ENCODE results near the gene KLHL26.

KLHL26 gene

DNA sequence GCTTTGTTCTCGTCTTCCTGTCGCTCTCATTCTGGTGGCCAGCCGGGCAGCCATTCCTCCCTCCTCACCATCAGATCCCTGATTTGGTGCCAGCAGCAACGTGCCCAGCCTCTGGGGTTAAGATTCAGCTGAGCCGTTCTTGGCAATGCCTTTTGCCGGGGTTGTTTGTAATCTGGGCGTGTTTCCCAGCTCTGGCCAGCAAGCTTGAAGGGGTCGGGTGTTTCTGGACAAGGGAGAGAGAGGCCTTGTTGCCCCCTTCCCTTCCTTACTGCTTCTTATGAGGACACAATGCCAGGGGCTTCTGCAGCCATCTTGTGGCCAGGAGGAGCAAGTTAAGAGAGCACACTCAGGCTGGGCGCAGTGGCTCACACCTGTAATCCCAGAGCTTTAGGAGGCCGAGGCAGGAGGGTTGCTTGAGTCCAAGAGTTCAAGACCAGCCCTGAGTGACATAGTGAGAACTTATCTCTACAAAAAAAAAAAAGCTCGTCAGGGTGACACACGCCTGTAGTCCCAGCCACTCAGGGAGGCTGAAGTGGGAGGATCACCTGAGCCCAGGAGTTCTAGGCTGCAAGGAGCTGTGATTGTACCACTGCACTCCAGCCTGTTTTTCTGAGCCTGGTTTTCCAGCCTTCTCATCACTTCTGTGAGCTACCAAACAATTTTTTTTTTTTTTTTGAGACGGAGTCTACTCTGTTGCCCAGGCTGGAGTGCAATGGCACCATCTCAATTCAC, 35.9 kb downstream of the KLHL26 start:
- Histone ChIP-seq H3K9ac (ENCODE audit: low read length) (no peak overlapping the region), H2AFZ (ENCODE audit: low read length) (no peak overlapping the region), H4K20me1 (ENCODE audit: insufficient read depth, low read length) (no peaks in the 10 kb centered on the region), H3K79me2 (ENCODE audit: low read length) (no peaks in the 10 kb centered on the region), H3K4me2 (ENCODE audit: low read depth, low read length) (no peak overlapping the region), H3K9me2 (replicated peaks; ENCODE audit: insufficient read depth, low read length) (no peaks in the 10 kb centered on the region), H3K27me3 (replicated peaks; ENCODE audit: insufficient read depth, low read length) (no peaks in the 10 kb centered on the region), H3F3A (ENCODE audit: insufficient read depth, low read length) (no peaks in the 10 kb centered on the region), H3K27ac (ENCODE audit: low read length) (no peak overlapping the region), H3K36me3 (replicated peaks; ENCODE audit: insufficient read depth, low read length) (no peaks in the 10 kb centered on the region; the same call in 1 of the 2 replicates), H3K9me3 (replicated peaks; ENCODE audit: insufficient read depth, low read length) (no peaks in the 10 kb centered on the region), H3K4me3 (ENCODE audit: low read length) (no peak overlapping the region), H3K4me1 (ENCODE audit: low read length) (no peaks in the 10 kb centered on the region)
- TF ChIP-seq EZH2phosphoT487 (IDR thresholded peaks at IDR 0.05; ENCODE audit: low read length) (no peak), EZH2 (optimal IDR thresholded peaks at IDR 0.05; ENCODE audit: low read depth, low read length) (no peak)
- TF ChIP-seq, protein P1, sequence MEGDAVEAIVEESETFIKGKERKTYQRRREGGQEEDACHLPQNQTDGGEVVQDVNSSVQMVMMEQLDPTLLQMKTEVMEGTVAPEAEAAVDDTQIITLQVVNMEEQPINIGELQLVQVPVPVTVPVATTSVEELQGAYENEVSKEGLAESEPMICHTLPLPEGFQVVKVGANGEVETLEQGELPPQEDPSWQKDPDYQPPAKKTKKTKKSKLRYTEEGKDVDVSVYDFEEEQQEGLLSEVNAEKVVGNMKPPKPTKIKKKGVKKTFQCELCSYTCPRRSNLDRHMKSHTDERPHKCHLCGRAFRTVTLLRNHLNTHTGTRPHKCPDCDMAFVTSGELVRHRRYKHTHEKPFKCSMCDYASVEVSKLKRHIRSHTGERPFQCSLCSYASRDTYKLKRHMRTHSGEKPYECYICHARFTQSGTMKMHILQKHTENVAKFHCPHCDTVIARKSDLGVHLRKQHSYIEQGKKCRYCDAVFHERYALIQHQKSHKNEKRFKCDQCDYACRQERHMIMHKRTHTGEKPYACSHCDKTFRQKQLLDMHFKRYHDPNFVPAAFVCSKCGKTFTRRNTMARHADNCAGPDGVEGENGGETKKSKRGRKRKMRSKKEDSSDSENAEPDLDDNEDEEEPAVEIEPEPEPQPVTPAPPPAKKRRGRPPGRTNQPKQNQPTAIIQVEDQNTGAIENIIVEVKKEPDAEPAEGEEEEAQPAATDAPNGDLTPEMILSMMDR (IDR thresholded peaks at IDR 0.05; ENCODE audit: low read length), result no peak
- no peak for DNase-seq

DNA sequence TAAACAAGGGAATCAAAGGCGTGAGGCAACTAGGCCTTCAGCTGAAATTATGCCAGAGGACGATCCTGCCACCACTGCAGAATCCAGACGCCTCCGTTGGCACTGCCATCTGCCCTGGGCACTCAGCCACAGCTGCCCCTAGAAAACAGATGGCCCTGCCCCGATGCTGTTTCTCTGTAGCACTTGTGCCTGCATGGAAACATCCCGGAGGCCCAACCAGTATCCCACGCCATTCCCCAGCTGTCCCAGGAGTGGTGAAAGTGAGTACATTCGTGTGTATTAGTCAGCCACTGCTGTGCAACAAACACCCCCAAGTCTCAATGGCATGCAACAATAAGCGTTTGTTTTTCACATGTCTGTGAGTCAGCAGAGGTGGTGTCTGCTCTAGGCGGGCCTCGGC, 37.8 kb downstream of the KLHL26 start:
- Histone ChIP-seq H3K9me2 (replicated peaks; ENCODE audit: insufficient read depth, low read length) (no peaks in the 10 kb centered on the region), H3K4me2 (ENCODE audit: low read depth, low read length) (no peak overlapping the region), H3K27ac (ENCODE audit: low read length) (no peak overlapping the region), H3K9ac (ENCODE audit: low read length) (no peak overlapping the region), H3K79me2 (ENCODE audit: low read length) (no peaks in the 10 kb centered on the region), H3K4me1 (ENCODE audit: low read length) (no peaks in the 10 kb centered on the region), H4K20me1 (ENCODE audit: insufficient read depth, low read length) (no peaks in the 10 kb centered on the region), H2AFZ (ENCODE audit: low read length) (no peak overlapping the region), H3K27me3 (replicated peaks; ENCODE audit: insufficient read depth, low read length) (no peaks in the 10 kb centered on the region), H3K36me3 (replicated peaks; ENCODE audit: insufficient read depth, low read length) (no peaks in the 10 kb centered on the region), H3F3A (ENCODE audit: insufficient read depth, low read length) (no peaks in the 10 kb centered on the region), H3K9me3 (replicated peaks; ENCODE audit: insufficient read depth, low read length) (no peaks in the 10 kb centered on the region), H3K4me3 (ENCODE audit: low read length) (no peak overlapping the region)
- DNase-seq, result no peak
- TF ChIP-seq EZH2phosphoT487 (IDR thresholded peaks at IDR 0.05; ENCODE audit: low read length) (no peak), EZH2 (optimal IDR thresholded peaks at IDR 0.05; ENCODE audit: low read depth, low read length) (no peak)
- TF ChIP-seq, protein P1 (IDR thresholded peaks at IDR 0.05; ENCODE audit: low read length), result no peak

DNA sequence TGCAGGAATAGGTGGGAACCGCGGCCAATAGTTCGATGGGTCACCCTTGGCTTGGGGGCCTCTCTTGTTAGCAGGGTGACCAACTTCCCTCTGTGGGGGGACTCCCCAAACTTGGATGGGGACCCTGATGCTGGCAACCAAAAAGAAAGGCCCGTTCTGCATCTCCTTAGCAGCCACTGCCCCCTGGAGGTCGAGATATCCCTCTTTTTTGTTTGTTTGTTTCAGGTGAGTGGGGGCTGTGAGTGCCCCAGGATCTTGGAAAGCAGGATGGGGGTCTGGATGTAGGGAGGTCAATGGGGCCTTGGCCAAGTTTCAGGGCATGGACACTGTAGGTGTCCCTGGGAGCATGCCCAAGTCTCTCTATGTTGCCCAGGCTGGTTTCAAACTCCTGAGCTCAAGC, 39.0 kb downstream of the KLHL26 start:
- no peak overlapping the region for H3K27ac ChIP-seq (ENCODE audit: low read length)
- no peak overlapping the region for H3K4me2 ChIP-seq (ENCODE audit: low read depth, low read length)
- H3K9ac ChIP-seq (ENCODE audit: low read length), result no peak overlapping the region
- H3F3A ChIP-seq (ENCODE audit: insufficient read depth, low read length), result no peaks in the 10 kb centered on the region
- H3K4me1 ChIP-seq (ENCODE audit: low read length), result no peaks in the 10 kb centered on the region
- no peaks in the 10 kb centered on the region for H4K20me1 ChIP-seq (ENCODE audit: insufficient read depth, low read length)
- no peak for DNase-seq
- H3K4me3 ChIP-seq (ENCODE audit: low read length), result no peak overlapping the region
- no peaks in the 10 kb centered on the region for H3K79me2 ChIP-seq (ENCODE audit: low read length)
- no peaks in the 10 kb centered on the region for H3K36me3 ChIP-seq (replicated peaks; ENCODE audit: insufficient read depth, low read length)
- H3K9me2 ChIP-seq (replicated peaks; ENCODE audit: insufficient read depth, low read length), result no peaks in the 10 kb centered on the region
- no peak overlapping the region for H2AFZ ChIP-seq (ENCODE audit: low read length)
- H3K9me3 ChIP-seq (replicated peaks; ENCODE audit: insufficient read depth, low read length), result no peaks in the 10 kb centered on the region
- no peaks in the 10 kb centered on the region for H3K27me3 ChIP-seq (replicated peaks; ENCODE audit: insufficient read depth, low read length)
- no peak for TF ChIP-seq EZH2 (optimal IDR thresholded peaks at IDR 0.05; ENCODE audit: low read depth, low read length)
- TF ChIP-seq, protein P1 (IDR thresholded peaks at IDR 0.05; ENCODE audit: low read length), result peak; percentile 41

All from MM.1S (cell line).